ENCODE data around the gene FYCO1.
"Not testable (repeated sequence)": the region's sequence is repeated elsewhere in the genome, so short reads cannot be mapped to it uniquely, and the experiment has no call there.

Gene FYCO1

GRCh38 chr3:46010519-46011113 is 15.0 kb upstream of the FYCO1 start:
- no peak for DNase-seq (ENCODE audit: low read depth in 1 of 2, low spot score in 1 of 2)

GRCh38 chr3:46008058-46008457 is 12.4 kb upstream of the FYCO1 start:
- DNase-seq (ENCODE audit: low read depth in 1 of 2, low spot score in 1 of 2) = no peak

DNA sequence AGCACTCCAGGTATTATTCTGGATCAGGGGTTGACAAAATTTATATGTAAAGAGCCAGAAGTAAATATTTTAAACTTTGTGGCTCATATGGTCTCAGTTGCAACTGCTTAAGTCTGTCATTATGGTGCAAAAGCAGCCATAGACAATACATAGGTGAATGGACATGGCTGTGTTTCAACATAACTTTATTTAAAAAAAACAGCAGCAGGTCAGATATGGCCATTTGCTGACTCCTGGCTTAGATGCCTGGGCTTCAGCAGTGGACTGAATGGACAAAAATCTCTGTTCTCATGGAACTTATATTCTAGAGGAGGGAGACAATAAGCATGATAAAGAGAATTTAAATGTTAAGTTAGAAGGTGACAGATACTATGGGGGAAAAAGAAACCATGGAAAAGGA is 11.7 kb upstream of the FYCO1 start:
- no peak for DNase-seq (ENCODE audit: low read depth in 1 of 2, low spot score in 1 of 2)

GRCh38 chr3:46006238-46007032 is 10.8 kb upstream of the FYCO1 start:
- no peak for DNase-seq (ENCODE audit: low read depth in 1 of 2, low spot score in 1 of 2)

DNA sequence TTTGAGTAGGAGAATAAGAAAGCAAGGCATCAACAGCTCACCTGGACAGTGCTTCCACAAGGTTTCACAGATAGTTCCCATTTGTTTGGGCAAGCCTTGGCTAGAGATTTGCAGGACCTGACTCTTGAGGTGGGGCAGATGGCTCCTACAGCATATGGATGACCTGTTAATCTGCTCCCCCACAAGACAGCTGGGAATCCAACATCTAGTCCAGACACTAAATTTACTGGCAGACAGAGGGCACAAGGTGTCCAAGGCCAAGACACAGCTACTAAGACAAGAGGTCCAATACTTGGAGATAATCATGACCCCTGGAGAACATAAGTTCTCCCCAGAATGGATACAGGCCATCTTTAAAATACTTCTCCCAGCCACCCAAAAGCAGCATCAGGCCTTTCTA is 8.1 kb upstream of the FYCO1 start:
- DNase-seq (ENCODE audit: low read depth in 1 of 2, low spot score in 1 of 2) = not testable (repeated sequence)

DNA sequence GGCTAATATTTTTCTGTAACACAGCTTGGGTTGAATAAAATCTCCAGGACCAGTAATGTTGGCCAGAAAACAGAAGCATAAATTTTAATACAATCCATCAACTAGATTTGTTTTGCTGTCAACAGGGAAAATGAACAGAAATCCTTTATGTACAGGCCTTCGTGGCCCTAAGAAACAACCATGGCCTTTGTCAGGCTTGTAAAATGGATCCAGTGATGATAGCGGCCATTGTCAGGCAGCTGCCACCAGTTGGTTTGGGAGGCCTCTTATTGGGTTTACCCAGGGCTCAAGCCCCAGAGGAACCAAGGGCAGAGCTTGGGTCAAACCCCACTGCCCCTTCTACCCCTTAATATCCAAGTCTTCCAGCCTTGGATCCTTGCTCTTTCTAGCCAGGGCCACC is 5.6 kb upstream of the FYCO1 start:
- DNase-seq (ENCODE audit: low read depth in 1 of 2, low spot score in 1 of 2) = no peak

DNA sequence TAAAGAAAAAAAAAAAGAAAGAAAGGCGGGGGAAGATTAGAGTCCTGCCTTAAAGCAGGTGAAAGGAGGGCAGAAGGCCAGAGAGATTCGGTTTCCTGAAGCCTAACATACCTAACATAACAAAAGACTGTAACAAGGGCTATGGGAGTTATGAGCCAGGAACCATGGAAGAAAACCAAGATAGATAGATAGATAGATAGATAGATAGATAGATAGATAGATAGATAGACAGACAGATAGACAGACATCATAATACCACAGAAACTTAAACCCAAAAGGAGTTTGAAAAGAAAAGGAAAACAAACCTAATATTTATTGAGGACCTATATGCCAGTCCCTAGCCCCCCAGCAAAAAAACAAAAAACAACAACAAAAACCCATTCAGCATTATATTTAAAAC is 2.3 kb upstream of the FYCO1 start:
- no peak for DNase-seq (ENCODE audit: low read depth in 1 of 2, low spot score in 1 of 2)

DNA sequence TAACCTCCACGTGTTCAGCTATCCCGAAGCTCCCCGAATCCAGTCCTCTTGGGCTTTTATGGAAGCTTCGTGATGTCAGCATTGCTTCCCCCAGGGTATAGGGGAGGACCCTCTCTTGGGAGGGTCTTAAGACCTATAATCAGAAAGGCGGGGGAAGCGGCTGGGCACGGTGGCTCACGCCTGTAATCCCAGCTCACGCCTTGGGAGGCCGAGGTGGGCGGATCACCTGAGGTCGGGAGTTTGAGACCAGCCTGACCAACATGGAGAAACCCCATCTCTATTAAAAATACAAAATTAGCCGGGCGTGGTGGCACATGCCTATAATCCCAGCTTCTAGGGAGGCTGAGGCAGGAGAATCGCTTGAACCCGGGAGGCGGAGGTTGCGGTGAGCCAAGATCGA is 1.9 kb upstream of the FYCO1 start:
- DNase-seq (ENCODE audit: low read depth in 1 of 2, low spot score in 1 of 2) = not testable (repeated sequence)

DNA sequence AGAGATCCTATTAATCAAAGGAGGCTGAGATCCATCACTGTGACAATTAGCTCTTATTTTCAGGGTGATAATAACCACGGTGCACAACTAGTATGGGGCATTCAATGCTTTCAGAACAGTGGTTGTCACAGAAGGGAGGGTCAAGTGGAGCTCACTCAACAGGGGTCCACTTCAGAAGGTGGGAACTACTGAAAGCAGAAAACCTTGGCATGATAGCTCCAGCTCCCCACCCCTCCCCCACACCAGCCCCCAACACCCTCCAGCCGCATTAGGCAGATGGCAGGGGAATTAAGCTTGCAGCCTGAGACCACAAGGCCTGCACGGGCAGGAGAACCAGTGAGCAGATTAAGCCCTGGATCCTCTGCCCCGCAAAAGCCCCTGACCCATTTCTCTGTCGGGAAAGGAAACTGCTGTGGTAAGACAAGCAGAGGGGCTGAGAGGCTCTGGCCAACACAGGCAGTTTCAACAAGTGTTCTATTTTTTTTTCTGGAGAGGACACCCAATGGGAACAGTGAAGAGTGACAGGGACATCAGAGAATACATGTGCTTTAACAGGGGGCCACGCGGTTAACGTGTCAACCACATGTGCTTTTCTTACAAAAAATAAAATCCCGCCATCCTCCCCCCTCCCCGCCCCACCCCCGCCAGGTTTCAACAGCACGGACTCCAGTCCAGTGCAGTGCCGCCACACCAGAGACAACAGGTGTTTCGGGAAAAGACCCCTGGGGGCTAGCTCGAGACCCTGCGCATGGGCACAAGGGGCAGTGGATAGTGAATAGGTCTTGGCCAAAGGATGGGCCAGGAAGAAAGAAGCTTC is 997 bp downstream of the FYCO1 start:
- DNase-seq (ENCODE audit: low read depth in 1 of 2, low spot score in 1 of 2) = peak; percentile 9 to 23

- DNase-seq (ENCODE audit: low read depth in 1 of 2, low spot score in 1 of 2) = no peak
These were observed 2.1 kb downstream of the FYCO1 start for GRCh38 chr3:45993421-45994027.

GRCh38 chr3:45992821-45993221 is 2.8 kb downstream of the FYCO1 start:
- DNase-seq (ENCODE audit: low read depth in 1 of 2, low spot score in 1 of 2) = no peak

- no peak for DNase-seq (ENCODE audit: low read depth in 1 of 2, low spot score in 1 of 2)
These were observed 3.4 kb downstream of the FYCO1 start for GRCh38 chr3:45992133-45992729.

DNA sequence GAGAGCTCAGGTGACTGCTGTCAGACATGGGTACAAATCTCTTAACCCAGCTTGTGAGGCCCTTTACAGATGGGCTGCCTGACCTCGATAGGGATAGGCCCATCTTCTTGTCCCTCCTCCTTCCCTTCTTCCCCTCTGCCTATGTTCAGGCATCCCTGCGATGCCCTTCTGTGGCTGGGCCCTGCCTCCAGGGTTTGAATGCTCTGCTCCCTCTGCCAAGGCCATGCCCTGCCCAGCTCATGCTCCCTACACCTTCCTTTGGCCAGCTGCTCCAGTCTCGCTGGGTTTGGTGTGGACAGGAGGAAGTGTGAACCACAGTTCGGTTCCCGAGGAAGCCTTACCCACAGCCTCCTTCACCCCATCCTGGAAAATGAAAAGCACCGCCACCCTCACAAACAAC is 4.3 kb downstream of the FYCO1 start:
- DNase-seq (ENCODE audit: low read depth in 1 of 2, low spot score in 1 of 2) = no peak

DNA sequence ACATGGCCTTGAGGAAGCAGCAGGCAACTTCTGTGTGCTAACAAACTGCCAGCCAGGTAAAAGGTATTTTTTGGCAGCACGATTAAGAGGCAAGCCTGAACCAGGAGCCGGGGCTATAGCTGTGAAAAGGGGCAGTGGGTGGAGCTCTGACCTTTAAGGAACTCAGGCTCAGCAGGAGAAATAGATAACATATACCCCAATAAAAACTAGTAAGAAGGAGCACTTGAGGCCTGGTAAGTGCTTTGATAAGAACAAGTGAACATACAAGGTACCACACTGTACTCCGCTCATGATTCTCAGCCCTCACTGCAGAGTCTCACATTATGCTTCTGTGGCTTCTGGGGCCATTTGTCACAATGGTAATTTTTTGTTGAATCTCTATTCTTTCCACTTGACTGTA is 5.4 kb downstream of the FYCO1 start:
- DNase-seq (ENCODE audit: low read depth in 1 of 2, low spot score in 1 of 2) = no peak

DNA sequence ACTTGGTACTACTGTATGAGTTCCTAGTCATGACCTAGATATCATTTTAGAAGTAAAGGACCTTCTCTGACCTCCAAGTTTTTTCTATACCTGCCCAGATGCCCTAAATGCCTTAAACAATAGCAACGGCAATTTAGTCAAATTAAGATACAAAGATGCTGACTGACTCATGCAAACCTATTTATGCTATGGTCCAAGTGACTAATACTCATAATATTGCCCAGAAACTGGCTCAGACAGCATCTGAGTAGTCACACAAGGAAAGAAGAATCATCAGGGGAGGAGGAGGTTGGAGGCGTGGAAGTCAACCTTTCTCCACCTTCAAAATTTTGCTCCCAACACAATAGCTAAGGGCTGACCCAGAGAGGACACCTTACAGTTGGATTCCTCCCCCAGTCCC is 6.8 kb downstream of the FYCO1 start:
- DNase-seq (ENCODE audit: low read depth in 1 of 2, low spot score in 1 of 2) = no peak

DNA sequence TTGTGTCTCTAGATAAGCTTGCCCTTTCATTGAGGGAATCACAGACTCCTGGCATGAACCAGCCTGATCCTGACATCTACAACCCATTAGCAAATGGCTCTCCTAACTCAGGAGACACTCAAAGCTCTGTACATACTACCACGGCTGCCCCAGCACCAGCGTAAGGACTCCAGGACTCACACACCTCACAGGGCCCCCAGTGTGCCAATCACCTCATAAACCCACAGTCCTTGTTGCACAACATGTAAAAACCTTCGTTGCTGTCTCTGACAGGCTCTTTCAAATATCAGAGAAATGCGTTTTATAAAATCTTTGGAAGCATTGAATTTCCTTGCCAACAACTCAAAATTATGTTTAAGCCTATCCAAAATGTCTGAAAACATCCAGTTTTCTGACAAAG is 7.3 kb downstream of the FYCO1 start:
- DNase-seq (ENCODE audit: low read depth in 1 of 2, low spot score in 1 of 2) = no peak

- no peak for DNase-seq (ENCODE audit: low read depth in 1 of 2, low spot score in 1 of 2)
These were observed 8.0 kb downstream of the FYCO1 start for GRCh38 chr3:45987368-45988291.

- DNase-seq (ENCODE audit: low read depth in 1 of 2, low spot score in 1 of 2) = no peak
These were observed 9.2 kb downstream of the FYCO1 start for GRCh38 chr3:45986303-45986982.

- DNase-seq (ENCODE audit: low read depth in 1 of 2, low spot score in 1 of 2) = no peak
These were observed 9.9 kb downstream of the FYCO1 start for GRCh38 chr3:45985532-45986302.
